Body of pancreas (tissue), 4 donors: ENCODE data around the gene RBM44. TPM values are rescaled to one million over a fixed set of nuclear protein-coding genes. Genes with fewer than 3 reads are reported as not detected.

Experiments used
- ATAC-seq: fragments of 150-250 bp; one replicate; pipeline ENCODE4 v1.9.1; 2016
- DNase-seq, 4 donors: peaks; one replicate each; pipeline ENCODE4 v3.0.0-alpha.2; 2019
- H3K27ac ChIP-seq, 4 donors: fragments of 200-600 bp; sonication (generic); 1 replicate in 3 of 4; 2 replicates in 1 of 4; pipeline versions ENCODE4 v1.5.1 to v1.6.1; 2016 to 2019; ENCODE audit warnings: mild to moderate bottlenecking in 1 of 4, mixed read lengths in 1 of 4, moderate library complexity in 1 of 4
- H3K27me3 ChIP-seq, 2 donors: fragments of 200-600 bp; sonication (generic); one replicate each; pipeline ENCODE4 v1.6.0; 2016; ENCODE audit warnings: mild to moderate bottlenecking in 1 of 2
- H3K36me3 ChIP-seq, 2 donors: fragments of 200-600 bp; sonication (generic); replicated peaks in 1 of 2; 2 replicates each; pipeline ENCODE4 v1.5.1; 2016; ENCODE audit warnings: low read depth in 2 of 2; ENCODE audit not compliant: insufficient read depth in 1 of 2
- H3K4me1 ChIP-seq: fragments of 200-600 bp; sonication (generic); one replicate; pipeline ENCODE4 v1.6.0; 2016
- H3K4me3 ChIP-seq, 2 donors: fragments of 200-600 bp; sonication (generic); 1 replicate in 1 of 2; 2 replicates in 1 of 2; pipeline ENCODE4 v1.5.1; 2016 to 2019
- H3K9me3 ChIP-seq, 3 donors: fragments of 200-600 bp; sonication (generic); 1 replicate in 2 of 3; 2 replicates in 1 of 3; pipeline ENCODE4 v1.5.1; 2016
- POLR2A ChIP-seq, 3 donors: fragments of 450-650 bp; IDR thresholded peaks; one replicate each; pipeline ENCODE4 v1.6.1; 2016; ENCODE audit warnings: antibody characterized with exemption in 3 of 3, mild to moderate bottlenecking in 2 of 3
- WGBS, 2 donors: methylation state at CpG; one replicate each; pipeline ENCODE4 v1.1.5; 2017; 5-methylcytosine and 5-hydroxymethylcytosine counted together
- intact Hi-C: fragments of 100-400 bp; cut with DNase I; formaldehyde crosslinking; loops from one replicate; pipeline ENCODE4 v1.15.1; 2023
- total RNA-seq, 2 donors: library from RNA; depleted of rRNA; stranded (reverse); fragments of >200 nt; gene quantifications; one replicate each; pipeline ENCODE4 v1.1.0, GENCODE V29; 2016
- TF ChIP-seq, protein P1 (sequence below), 7 experiments: fragments of 450-650 bp in 4 of 7; fragments of 200-600 bp in 3 of 7; sonication (generic) in 3 of 7; IDR thresholded peaks; one replicate each; pipeline ENCODE4 v1.5.1; 2016 to 2019; ENCODE audit warnings: antibody characterized with exemption in 7 of 7

The RBM44 gene
- total RNA-seq, 2 donors from 2014 or later = 0.52 to 1.6 TPM

DNA sequence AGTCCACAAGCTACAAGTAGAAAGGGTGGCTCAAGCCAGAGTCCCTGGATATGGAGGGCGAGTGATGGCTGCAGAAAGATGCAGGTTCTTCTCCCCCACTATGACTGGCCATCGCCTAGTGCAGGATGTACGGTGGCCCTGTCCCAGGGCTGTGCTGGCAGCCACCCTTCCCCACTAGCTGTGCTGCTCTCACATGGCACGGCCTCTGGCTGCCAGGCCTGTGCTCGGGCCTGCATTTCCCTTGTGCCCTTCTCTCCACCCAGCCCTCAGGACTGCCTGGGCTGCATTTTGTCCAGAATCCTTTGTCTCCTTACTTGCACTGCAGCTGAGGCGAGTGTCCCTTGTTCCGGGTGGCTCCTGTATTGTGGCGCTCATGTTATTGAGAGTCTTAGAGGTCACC lies 59.2 kb downstream of the RBM44 start:
- ATAC-seq (no peak), DNase-seq (peak in 1 of 4 donors; percentile 11)
- Histone ChIP-seq H3K4me3 (no peak overlapping the region), H3K27ac (no peak overlapping the region), H3K9me3 (no peaks in the 10 kb centered on the region), H3K27me3 (no peaks in the 10 kb centered on the region), H3K4me1 (peaks cover 32% of the 10 kb centered on the region), H3K36me3 (no peaks in the 10 kb centered on the region)
- intact Hi-C loops = loop anchor here (5.0 kb wide), 1 partner anchor 405 kb away; no protein-coding TSS in a partner anchor
- no peak for TF ChIP-seq POLR2A (IDR thresholded peaks at IDR 0.05)
- TF ChIP-seq, protein P1, sequence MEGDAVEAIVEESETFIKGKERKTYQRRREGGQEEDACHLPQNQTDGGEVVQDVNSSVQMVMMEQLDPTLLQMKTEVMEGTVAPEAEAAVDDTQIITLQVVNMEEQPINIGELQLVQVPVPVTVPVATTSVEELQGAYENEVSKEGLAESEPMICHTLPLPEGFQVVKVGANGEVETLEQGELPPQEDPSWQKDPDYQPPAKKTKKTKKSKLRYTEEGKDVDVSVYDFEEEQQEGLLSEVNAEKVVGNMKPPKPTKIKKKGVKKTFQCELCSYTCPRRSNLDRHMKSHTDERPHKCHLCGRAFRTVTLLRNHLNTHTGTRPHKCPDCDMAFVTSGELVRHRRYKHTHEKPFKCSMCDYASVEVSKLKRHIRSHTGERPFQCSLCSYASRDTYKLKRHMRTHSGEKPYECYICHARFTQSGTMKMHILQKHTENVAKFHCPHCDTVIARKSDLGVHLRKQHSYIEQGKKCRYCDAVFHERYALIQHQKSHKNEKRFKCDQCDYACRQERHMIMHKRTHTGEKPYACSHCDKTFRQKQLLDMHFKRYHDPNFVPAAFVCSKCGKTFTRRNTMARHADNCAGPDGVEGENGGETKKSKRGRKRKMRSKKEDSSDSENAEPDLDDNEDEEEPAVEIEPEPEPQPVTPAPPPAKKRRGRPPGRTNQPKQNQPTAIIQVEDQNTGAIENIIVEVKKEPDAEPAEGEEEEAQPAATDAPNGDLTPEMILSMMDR (IDR thresholded peaks at IDR 0.05) = no peak
- 70 to 74% methylated on average over 7 to 8 of the region's 8 CpGs for WGBS, 2 donors

DNA sequence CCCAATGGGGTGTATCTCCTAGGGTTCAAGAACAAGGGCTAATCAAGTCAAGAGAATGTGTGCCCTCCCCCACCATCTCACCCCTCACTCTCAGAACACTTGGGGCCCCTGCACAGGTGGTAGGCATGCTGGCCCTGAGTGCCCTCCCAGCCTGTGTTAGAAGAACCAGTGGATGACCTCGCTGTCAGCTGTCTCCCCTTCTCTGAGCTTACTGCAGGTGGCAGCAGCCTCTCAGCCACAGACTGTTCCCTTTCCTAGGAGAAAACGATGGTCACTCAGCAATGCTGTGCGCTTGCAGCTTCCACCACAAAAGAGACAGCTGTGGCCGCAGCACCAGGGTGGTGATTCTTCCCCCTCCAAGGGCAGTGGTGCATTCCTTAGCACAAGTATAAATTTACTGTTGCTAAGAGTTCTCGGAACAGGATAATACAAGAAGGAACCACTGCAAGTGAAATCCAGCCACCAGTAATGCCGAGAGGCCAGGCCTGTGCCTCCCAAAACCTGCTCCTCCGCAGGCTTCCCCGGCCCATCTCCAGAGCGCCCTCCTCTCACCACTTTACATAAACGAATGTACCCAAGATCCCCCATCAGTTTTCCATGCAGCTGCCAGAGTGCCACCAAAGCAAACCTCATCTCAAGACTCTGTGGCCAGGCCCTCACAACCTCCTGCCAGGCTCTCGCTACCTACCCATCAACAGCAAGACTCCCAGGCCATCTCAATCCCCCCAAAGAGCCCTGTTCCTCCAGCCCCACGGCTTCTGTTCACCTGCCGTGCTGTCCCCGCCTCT lies 59.9 kb downstream of the RBM44 start:
- DNase-seq (peak; percentile 82 to 87 (median 84)), ATAC-seq (peak; percentile 59)
- 11 to 19% methylated on average over 12 to 14 of the region's 14 CpGs for WGBS, 2 donors
- H3K4me3 ChIP-seq = no peak overlapping the region
- TF ChIP-seq, protein P1 (IDR thresholded peaks at IDR 0.05) = peak; percentile 68 to 95 (median 94)
- TF ChIP-seq POLR2A (IDR thresholded peaks at IDR 0.05) = no peak
- H3K9me3 ChIP-seq = no peaks in the 10 kb centered on the region
- H3K4me1 ChIP-seq = peaks cover 39% of the 10 kb centered on the region
- no peaks in the 10 kb centered on the region for H3K36me3 ChIP-seq
- no peaks in the 10 kb centered on the region for H3K27me3 ChIP-seq
- intact Hi-C loops = loop anchor here (5.0 kb wide), 1 partner anchor 404 kb away; no protein-coding TSS in a partner anchor
- peak overlapping the region; percentile 55 to 96 (median 90) for H3K27ac ChIP-seq

DNA sequence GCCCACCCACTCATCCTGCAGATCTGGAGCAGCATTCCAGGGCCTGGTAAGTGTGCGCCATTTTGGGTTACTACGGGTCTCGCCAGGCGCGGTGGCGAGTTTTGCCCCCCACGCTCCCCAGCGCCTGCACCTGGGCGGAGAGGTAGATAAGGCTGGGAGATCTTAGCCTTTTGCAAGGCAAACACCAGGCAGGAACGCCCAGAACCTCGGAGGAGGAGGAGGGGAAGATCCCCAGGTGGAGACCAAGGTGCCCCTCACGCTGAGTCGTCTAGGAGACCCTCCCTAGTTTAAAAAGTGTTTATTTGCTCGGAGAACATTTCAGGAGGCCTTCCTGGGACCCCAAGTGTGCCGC lies 60.5 kb downstream of the RBM44 start:
- peak overlapping the region; percentile 55 to 96 (median 90) for H3K27ac ChIP-seq
- no peaks in the 10 kb centered on the region for H3K27me3 ChIP-seq
- H3K4me3 ChIP-seq = no peak overlapping the region
- 18 to 22% methylated on average over 7 to 15 of the region's 15 CpGs for WGBS, 2 donors
- peak in 3 of 4 donors; percentile 24 to 39 (median 38) for DNase-seq
- H3K36me3 ChIP-seq = no peaks in the 10 kb centered on the region
- no peaks in the 10 kb centered on the region for H3K9me3 ChIP-seq
- ATAC-seq = no peak
- H3K4me1 ChIP-seq = peaks cover 45% of the 10 kb centered on the region
- TF ChIP-seq POLR2A (IDR thresholded peaks at IDR 0.05) = peak in 1 of 3 donors; percentile 13
- TF ChIP-seq, protein P1 (IDR thresholded peaks at IDR 0.05) = no peak
- intact Hi-C loops = loop anchor here (5.0 kb wide), 1 partner anchor 403 kb away; no protein-coding TSS in a partner anchor

DNA sequence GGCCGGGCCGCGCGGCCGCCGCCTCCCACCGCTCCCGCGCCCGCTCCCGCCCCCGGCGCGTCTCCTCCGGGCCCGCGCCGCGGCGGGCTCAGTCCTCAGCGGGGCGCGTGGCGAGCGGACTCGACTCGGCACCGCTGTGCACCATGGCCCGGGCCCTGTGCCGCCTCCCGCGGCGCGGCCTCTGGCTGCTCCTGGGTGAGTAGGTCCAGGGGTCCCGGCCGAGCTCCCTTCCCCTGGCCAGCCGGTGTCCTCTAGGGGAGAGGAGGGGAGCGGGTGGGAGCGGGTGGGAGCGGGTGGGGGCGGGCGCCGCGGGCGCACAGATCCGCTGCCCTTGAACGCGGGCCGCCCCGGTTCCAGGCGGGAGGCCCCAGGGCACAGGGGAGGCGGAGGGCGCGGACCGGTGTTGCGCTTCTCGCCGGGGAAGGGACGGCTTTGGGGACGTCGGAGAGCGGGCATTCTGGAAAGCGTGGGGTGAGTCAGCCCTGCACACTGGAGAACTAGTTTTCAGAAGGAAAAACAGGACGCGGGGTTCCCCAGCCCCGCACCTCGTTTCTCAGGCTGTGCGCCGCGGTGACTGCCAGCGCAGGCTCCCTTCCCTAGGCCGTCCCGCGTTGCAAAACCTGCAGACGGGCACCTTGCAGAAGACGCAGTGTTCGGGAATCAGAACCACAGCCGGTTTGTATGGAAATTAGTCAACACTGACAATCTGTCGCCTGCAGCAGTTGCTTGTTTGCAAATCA lies 61.1 kb downstream of the RBM44 start, which contains the start of gene RAMP1:
RAMP1 (plus strand) TSS at position 91 of the 740 bp plus-strand sequence; CDS start at position 144, 53 bp downstream.
- ATAC-seq = peak; percentile 25
- Histone ChIP-seq H3K4me3 (peak within 1 kb of the TSS; percentile 28 to 58), H3K36me3 (no peaks in the 10 kb centered on the region), H3K27ac (peak within 1 kb of the TSS; percentile 55 to 96 (median 90)), H3K27me3 (no peaks in the 10 kb centered on the region), H3K9me3 (no peaks in the 10 kb centered on the region), H3K4me1 (peaks cover 51% of the 10 kb centered on the region)
- intact Hi-C loops = loop anchor here (5.0 kb wide), 1 partner anchor 403 kb away; no protein-coding TSS in a partner anchor
- DNase-seq = peak; percentile 56 to 64 (median 58)
- TF ChIP-seq, protein P1 (IDR thresholded peaks at IDR 0.05) = no peak
- TF ChIP-seq POLR2A (IDR thresholded peaks at IDR 0.05) = peak; percentile 16 to 60 (median 54)
- 0 to 1% methylated on average over 13 to 60 of the region's 79 CpGs for WGBS, 2 donors
